HG03045 (cell line): Measurements from ENCODE around the gene THOC2.
"Not testable (repeated sequence)": the region's sequence is repeated elsewhere in the genome, so short reads cannot be mapped to it uniquely, and the experiment has no call there.

ENCODE experiments used
- ATAC-seq: cut with Tn5 transposase; IDR thresholded peaks from one replicate; pipeline ENCODE4 v1.9.1; 2021; ENCODE audit warnings: mild to moderate bottlenecking, moderate library complexity; ENCODE audit not compliant: unreplicated experiment

The THOC2 gene

DNA sequence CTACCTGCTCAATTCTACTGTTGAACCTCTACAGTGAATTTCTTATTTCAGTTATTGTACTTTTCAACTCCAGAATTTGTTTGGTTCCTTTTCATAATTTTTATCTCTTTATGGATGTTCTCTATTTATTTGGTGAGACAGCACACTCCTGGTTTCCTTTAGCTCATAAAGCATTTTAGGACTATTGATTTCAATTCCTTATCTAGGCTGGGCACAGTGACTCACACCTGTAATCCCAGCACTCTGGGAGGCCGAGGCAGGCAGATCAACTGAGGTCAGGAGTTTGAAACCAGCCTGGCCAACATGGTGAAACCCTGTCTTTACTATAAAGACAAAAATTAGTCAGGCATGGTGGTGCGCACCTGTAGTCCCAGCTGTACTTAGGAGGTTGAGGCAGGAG lies 57.7 kb downstream of the THOC2 start:
- ATAC-seq = no peak

DNA sequence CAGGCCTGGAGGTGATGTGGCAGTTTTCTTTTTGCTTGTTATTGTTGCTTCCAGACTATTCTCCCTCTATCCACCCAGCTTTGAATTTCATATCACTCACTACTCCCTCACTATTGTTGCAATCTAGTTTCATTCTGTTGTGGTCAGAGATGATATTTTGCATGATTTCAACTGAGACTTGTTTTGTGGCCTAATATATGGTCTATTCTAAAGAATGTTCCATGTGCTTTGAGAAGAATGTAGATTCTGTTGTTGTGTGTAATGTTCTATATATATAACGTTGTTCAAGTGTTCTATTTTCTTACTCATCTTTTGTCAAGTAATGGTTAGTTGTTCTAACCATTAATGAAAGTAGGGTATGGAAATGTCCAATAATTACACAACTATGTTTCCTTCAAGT lies 59.0 kb downstream of the THOC2 start:
- ATAC-seq = no peak

DNA sequence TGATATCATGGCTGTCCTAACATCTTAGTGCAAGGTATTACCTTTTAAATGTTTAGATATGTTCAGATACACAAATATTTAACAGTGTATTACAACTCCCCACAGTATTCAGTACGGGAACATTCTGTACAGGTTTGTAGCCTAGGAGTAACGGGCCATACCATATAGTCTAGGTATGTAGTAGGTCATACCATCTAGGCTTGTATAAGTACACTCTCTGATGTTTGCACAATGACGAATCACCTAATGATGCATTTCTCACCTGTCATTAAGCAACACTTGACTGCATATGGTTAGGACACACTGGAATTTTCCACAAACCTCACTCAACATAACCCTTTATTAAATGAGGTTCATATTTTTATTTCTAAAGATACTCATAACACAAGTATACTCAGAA lies 67.7 kb downstream of the THOC2 start:
- ATAC-seq = no peak

DNA sequence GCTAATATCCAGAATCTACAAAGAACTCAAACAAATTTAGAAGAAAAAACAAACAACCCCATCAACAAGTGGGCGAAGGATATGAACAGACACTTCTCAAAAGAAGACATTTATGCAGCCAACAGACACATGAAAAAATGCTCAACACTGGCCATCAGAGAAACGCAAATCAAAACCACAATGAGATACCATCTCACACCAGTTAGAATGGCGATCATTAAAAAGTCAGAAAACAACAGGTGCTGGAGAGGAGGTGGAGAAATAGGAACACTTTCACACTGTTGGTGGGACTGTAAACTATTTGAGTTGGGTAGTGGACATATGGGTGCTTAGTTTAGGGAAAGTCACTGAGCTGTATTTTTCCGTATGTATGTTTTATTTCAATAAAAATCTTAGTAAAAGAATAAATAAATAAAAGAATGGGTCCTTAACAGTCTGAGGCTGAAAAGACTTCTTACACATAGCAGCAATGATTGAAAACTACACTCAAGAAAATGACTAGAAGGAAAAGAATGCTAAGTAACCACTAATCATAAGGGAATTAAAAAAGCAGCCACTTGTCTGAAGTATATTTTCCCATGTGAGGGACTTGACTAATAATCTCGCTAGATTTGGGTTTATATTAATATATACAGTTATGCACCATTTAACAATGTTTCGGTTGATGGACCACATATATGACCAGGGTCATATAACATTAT lies 68.2 kb downstream of the THOC2 start:
- not testable (repeated sequence) for ATAC-seq

DNA sequence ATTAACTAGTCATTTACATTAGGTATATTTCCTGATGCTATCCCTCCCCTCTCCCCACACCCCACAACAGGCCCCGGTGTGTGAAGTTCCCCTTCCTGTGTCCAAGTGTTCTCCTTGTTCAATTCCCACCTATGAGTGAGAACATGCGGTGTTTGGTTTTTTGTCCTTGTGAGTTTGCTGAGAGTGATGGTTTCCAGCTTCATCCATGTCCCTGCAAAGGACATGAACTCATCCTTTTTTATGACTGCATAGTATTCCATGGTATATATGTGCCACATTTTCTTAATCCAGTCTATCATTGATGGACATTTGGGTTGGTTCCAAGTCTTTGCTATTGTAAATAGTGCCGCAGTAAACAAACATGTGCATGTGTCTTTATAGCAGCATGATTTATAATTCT lies 69.1 kb downstream of the THOC2 start:
- not testable (repeated sequence) for ATAC-seq

DNA sequence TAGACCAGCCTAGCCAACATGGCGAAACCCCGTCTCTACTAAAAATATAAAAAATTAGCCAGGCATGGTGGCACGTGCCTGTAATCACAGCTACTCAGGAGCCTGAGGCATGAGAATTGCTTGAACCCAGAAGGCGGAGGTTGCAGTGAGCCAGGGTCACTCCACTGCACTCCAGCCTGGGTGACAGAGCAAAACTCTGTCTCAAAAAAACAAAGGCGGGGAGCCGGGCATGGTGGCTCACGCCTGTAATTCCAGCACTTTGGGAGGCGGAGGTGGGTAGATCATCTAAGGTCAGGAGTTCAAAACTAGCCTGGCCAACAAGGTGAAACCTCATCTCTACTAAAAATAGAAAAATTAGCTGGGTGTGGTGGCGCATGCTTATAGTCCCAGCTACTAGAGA lies 76.3 kb downstream of the THOC2 start:
- not testable (repeated sequence) for ATAC-seq

DNA sequence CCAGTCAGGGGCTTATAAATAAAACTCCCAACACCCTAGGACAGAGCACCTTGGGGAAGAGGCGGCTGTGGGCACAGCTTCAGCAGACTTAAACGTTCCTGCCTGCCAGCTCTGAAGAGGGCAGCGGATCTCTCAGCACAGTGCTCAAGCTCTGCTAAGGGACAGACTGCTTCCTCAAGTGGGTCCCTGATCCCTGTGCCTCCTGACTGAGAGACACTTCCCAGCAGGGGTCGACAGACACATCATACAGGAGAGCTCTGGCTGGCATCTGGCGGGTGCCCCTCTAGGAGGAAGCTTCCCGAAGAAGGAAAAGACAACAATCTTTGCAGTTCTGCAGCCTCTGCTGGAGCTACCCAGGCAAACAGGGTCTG lies 84.1 kb downstream of the THOC2 start:
- ATAC-seq = not testable (repeated sequence)

DNA sequence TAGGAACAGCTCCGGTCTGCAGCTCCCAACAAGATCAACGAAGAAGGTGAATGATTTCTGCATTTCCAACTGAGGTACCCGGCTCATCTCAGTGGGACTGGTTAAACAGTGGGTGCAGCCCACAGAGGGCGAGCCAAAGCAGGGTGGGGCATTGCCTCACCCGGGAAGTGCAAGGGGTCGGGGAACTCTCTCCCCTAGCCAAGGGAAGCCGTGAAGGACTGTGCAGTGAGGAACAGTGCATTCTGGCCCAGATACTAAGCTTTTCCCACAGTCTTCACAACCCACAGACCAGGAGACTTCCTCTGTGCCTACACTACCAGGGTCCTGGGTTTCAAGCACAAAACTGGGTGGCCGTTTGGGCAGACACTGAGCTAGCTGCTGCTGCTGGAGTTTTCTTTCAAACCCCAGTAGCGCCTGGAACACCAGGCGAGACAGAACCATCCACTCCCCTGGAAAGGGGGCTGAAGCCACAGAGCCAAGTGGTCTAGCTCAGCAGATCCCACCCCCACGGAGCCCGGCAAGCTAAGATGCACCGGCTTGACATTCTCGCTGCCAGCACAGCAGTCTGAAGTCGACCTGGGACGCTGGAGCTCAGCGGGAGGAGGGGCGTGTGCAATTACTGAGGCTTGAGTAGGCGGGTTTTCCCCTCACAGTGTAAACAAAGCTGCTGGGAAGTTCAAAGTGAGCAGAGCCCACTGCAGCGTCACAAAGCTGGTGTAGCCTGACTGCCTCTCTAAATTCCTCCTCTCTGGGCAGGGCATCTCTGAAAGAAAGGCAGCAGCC lies 84.6 kb downstream of the THOC2 start:
- no peak for ATAC-seq

DNA sequence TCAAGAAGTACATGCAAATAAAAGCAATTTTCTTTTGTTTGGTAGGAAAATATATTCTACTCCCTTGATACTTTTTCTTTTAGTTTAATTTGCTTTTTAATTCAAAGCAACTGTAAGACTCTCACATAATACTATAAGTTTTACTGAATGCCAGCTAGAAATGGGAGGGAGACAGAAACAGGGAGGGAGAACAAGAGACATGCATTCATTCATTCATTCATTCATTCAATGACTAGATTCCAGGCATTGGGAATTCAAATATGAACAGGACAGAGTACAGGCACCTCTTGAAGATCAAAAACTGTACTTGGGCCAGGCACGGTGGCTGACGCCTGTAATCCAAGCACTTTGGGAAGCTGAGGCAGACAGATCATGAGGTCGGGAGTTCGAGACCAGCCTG lies 85.6 kb downstream of the THOC2 start:
- ATAC-seq = no peak

DNA sequence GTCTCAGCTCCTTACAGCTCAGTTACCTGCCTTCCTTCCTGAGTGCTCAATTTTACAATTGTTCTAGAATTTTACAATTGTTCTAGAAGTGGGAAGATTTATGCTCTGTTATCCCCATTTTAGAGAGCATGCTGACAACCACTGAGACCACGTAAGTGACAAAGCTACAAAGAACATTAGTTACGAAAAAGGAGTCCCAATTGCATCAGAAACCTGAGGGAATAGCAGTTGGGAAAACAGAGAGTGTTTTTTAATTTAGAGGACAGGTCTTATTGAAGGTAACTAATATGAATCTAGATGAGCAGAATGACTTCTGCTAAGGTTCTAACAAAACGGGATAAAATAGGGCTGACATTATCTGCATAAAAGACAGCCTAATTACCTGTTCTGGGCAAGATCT lies 103.3 kb downstream of the THOC2 start:
- no peak for ATAC-seq

DNA sequence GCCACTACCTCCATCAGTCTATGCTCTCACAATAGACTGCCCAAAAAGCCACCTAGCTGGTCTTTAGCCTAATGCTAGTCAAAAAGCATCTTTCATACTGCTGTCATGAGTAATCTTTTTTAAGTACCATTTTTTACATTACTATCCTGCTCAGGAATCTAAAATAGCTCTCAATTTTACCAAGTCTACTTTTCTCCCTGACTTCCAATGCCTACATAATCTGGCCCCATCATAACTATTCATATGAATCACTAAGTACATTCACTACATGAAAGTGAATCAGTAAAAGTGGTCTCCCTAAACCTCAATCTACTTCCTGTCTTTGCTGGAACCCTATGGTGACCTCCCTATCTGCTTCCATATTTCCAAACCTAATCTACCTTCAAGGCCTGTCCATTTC lies 105.9 kb downstream of the THOC2 start:
- ATAC-seq = no peak

DNA sequence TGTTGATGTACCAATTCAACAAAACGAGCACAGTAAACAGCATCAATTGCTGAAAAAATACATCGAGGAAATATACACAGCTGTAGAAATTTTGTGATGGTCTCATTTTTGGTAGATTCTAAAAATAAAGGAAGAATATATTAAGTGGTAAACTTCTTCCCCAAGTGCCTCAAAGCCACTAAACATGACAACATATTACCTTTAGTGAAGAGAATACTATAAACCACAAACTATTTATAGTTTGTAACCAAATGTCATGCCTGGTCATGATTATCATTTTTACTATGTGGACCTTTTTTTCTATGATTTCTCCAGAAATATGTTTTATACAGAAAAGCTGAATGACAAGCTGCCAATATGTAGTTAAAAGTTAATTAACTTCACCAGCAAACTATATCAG lies 106.9 kb downstream of the THOC2 start:
- ATAC-seq = no peak

DNA sequence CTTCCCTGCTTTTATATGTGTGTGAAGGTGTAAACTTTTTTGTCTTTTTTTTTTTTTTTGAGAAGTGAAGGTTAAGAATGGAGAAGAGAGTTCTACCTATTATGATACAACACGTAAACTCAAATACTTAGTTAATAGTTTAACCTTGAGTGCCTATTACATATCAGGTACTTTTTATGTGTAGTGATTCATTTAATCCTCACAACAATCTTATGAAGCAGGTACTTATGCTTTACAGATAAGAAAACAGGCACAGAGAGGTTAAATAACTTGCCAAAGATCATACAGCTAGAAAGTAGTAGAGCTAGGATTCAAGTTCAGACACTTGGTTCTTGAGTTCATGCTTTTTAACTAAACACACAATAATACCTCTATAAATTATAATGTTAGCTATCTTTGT lies 107.4 kb downstream of the THOC2 start:
- ATAC-seq = no peak

DNA sequence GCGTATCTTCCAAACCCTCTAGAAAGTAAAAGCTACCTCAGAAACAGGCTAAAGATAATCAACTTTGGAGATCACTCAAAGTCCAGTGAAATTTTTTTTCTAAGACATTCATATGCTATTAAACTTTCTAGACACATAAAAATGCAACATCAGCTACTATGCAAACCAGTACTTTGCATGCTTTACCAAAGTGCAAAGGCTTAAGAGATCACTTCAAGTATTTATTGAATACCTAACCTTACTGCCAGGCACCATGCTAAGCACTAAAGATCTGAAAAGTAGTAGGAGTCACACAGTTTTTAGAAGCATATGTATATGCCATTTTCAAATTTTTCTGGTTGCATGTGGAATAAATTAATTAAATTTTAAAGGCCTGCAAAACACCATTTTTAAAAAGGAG lies 115.8 kb downstream of the THOC2 start:
- ATAC-seq = no peak

DNA sequence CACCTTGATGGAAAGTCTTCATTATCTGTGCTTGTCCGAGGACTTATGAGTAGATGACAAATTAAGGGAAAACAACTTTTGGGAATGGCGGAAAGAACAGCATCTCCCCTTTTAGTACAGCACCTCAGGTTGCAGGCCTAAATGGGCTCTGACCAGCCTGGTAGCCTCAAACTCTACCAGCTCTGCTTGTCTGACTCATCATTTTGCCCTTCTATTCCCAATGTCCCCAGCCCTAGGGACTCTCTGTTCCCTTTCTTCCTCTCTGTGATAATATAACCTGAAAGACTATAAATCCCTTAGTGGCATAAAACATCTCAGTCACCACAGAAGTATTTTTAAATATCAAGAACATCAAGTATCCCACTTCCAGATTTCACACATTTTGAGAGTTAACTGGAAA lies 121.9 kb downstream of the THOC2 start:
- ATAC-seq = no peak

DNA sequence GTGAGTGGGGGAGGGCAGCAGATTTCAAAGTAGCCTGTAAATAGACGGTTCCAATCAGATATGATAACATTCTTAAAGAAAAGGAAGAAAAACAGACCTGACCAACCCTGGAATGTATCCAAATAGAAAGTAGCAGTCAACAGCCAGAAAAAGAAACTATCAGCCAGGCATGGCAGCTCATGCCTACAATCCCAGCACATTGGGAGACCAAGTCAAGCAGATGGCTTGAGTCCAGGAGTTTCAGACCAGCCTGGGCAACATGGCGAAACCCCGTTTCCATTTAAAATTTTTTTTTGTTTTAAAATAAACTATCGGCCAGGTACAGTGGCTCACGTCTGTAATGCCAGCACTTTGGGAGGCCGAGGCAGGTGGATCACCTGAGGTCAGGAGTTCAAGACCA lies 125.0 kb downstream of the THOC2 start:
- no peak for ATAC-seq

DNA sequence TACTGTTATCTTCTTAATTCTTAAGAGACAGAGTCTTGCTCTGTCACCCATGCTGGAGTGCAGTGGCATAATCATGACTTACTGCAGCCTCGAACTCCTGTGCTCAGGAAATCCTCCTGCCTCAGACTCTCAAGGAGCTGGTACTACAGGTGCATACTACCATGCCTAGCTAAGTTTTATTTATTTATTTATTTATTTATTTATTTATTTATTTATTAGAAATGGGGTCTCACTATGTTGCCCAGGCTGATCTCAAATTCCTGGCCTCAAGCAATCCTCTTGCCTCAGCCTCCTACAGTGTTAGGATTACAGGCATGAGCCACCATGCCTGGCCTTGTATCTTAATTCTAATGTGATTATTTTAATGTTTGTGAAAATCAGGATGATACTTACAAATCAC lies 125.6 kb downstream of the THOC2 start:
- ATAC-seq = no peak

DNA sequence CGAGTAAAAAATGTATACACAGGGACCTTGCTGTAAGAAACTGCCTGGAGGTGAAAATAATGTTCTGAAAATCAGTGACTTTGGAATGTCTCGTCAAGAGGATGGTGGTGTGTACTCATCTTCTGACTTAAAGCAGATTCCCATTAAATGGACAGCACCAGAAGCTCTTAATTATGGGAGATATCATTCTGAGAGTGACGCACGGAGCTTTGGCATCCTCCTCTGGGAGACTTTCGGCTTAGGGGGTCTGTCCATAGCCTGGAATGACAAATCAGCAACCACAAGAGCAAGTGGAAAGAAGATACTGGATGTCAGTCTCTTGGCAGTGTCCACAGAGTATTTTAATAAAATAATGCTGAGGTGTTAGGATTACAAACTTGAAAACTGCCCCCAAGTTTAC lies 129.4 kb downstream of the THOC2 start:
- no peak for ATAC-seq

DNA sequence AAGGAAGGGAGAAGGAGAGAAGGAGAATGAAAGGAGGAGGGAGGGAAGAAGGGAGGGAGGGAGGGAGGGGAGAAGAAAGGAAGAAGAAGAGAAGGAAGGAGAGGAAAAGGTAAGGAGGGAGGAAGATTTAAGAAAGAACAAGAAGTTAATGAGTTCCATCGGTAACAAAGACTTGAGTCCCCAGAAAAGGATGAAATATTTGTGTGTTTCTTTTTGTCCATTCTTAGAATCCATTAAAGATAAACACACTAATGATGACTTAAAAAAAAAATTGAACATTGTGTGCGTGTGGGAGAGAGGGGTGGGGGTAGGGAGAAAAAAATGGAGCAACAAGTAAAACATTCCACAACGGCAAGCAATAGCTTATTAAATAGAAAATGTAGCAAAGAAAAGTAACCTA lies 131.4 kb downstream of the THOC2 start:
- ATAC-seq = no peak

DNA sequence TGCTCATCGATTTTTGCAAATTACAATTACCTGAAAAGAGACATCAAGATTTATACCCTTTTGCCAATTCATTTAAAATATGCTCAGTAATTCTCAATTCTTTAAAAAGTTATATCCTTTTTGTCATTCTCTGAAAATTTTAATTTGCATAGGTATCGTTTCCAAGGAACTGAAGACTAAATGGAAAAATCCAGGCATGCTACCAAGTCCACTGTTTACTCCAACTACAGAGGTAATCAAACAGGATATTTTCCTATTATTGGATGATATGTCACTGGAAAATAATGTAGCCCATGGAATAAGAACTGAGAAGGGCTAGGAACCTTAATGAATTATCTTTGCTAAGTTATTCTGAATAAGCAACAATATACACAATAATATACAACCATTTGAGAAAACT lies 132.7 kb downstream of the THOC2 start:
- ATAC-seq = no peak

DNA sequence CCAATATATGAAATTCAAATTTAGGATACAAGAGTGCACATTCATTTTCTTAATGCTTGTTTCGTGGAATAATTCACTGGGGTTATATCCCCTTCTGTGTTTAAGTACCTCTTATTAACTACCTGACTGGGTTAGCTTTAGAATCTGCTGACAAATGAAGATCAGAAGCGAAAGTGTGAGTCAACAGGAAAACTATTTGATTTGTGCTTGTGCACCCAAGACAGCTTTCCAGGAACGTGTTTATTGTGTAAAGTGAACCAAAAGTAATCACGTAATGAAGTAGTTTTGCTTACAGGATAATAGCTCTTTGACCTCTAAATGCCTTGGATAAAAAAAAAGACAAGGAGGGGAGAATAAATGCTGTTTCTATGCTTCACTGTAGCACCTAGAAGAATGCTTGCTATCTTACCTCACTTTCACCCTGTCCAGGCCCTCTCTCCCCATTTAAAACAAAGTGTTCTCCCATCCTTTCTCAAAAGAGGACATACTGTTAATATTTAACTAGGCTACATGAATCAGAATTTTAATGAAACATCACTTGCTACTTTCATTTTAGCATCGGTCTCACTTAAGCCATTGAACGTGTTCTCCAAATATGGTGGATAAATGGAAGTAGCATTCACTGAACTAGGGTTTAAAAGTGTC lies 141.9 kb downstream of the THOC2 start:
- no peak for ATAC-seq

DNA sequence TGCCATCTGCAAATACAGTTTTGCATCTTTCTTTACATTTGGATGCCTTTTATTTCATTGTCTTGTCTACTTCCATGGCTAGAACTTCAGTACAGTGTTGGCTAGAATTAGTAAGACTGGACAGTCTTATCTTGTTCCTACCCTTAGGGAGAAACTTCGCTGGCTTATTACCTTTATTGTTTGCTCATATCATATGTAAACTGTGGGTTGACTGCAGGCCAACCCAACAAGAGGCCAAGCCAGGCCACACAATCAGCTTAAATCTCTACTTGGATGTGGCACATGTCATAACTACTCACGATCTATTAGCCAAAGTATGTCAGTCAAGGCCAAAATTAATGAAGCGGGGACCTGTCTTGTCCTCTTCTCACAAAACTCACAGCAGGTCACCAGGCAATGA lies 144.1 kb downstream of the THOC2 start:
- ATAC-seq = no peak
